Measurements from ENCODE around the gene AGMAT. TPM values are rescaled to one million over a fixed set of nuclear protein-coding genes. Genes with fewer than 3 reads are reported as not detected.

The AGMAT gene
- total RNA-seq, 4 donors from 2014 or later, result 0.27 to 1.4 TPM; not detected in 2

DNA sequence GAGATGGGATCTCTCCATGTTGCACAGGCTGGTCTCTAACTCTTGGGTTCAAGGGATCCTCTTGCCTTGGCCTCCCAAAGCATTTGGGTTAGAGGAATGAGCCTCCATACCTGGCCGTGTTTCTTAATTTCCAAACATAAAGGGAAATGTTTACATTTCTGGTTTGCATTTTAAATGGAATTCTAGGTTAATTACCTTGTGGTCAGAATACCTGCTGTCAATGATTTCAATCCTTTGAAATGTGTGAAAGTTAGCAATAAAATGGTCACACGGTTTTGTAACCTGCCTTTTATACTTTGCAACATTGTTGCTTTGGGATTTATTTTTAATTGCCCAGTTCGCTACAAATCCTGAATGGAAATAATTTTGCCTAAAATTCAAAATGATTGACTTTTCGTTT is 26.3 kb downstream of the AGMAT start:
- Histone ChIP-seq H3K4me3 (no peak overlapping the region), H3K9me3 (no peaks in the 10 kb centered on the region), H3K4me1 (no peaks in the 10 kb centered on the region), H3K27ac (no peak overlapping the region), H3K27me3 (no peaks in the 10 kb centered on the region), H3K36me3 (no peaks in the 10 kb centered on the region)
- intact Hi-C loops (cut with DNase I; ENCODE audit: low total_unique reads), result no loop called here
- no peak for DNase-seq
- no peak for TF ChIP-seq POLR2A (IDR thresholded peaks at IDR 0.05)
- TF ChIP-seq, protein P1, sequence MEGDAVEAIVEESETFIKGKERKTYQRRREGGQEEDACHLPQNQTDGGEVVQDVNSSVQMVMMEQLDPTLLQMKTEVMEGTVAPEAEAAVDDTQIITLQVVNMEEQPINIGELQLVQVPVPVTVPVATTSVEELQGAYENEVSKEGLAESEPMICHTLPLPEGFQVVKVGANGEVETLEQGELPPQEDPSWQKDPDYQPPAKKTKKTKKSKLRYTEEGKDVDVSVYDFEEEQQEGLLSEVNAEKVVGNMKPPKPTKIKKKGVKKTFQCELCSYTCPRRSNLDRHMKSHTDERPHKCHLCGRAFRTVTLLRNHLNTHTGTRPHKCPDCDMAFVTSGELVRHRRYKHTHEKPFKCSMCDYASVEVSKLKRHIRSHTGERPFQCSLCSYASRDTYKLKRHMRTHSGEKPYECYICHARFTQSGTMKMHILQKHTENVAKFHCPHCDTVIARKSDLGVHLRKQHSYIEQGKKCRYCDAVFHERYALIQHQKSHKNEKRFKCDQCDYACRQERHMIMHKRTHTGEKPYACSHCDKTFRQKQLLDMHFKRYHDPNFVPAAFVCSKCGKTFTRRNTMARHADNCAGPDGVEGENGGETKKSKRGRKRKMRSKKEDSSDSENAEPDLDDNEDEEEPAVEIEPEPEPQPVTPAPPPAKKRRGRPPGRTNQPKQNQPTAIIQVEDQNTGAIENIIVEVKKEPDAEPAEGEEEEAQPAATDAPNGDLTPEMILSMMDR (IDR thresholded peaks at IDR 0.05), result no peak

DNA sequence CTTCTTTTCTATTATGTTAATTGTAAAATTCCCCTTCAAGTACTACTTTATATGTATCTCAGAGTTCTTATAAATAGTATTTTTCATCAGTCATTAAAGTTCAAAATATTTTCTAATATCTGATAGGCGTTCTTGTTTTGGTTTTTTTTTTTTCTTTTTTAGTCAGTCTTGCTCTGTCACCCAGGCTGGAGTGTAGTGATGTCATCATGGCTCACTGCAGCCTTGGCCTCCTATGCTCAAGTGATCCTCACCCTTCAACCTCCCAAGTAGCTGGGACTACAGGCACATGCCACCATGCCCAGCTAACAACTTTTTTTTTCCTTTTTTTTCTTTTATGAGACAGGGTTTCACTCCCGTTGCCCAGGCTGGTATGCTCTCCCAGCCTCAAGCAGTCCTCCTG is 27.3 kb downstream of the AGMAT start:
- no peaks in the 10 kb centered on the region for H3K4me1 ChIP-seq
- intact Hi-C loops (cut with DNase I; ENCODE audit: low total_unique reads), result no loop called here
- no peaks in the 10 kb centered on the region for H3K9me3 ChIP-seq
- no peaks in the 10 kb centered on the region for H3K27me3 ChIP-seq
- no peaks in the 10 kb centered on the region for H3K36me3 ChIP-seq
- TF ChIP-seq POLR2A (IDR thresholded peaks at IDR 0.05), result no peak
- TF ChIP-seq, protein P1 (IDR thresholded peaks at IDR 0.05), result no peak
- DNase-seq, result no peak
- H3K4me3 ChIP-seq, result no peak overlapping the region
- H3K27ac ChIP-seq, result no peak overlapping the region

DNA sequence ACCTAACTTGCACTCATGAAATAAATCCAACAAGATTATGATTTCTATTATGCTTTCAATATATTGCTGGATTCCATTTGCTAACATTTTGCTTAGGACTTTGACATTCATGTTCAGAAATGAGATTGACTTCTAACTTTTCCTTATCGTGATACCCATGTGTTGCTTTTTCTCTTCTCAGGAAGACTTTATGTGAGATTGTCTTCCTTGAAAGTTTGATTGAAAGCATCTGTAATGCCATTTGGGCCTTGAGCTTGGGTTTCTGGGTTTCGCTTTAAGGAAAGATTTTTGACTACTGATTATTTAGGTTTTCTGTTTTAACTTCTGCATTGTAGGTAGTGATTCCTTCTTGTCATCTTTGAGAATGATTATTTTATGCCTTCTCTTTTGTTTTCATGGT is 27.8 kb downstream of the AGMAT start:
- TF ChIP-seq, protein P1 (IDR thresholded peaks at IDR 0.05), result no peak
- no peak for TF ChIP-seq POLR2A (IDR thresholded peaks at IDR 0.05)
- no peak overlapping the region for H3K4me3 ChIP-seq
- H3K27ac ChIP-seq, result no peak overlapping the region
- no peaks in the 10 kb centered on the region for H3K9me3 ChIP-seq
- no peaks in the 10 kb centered on the region for H3K27me3 ChIP-seq
- H3K36me3 ChIP-seq, result no peaks in the 10 kb centered on the region
- H3K4me1 ChIP-seq, result no peaks in the 10 kb centered on the region
- DNase-seq, result no peak
- intact Hi-C loops (cut with DNase I; ENCODE audit: low total_unique reads), result no loop called here

DNA sequence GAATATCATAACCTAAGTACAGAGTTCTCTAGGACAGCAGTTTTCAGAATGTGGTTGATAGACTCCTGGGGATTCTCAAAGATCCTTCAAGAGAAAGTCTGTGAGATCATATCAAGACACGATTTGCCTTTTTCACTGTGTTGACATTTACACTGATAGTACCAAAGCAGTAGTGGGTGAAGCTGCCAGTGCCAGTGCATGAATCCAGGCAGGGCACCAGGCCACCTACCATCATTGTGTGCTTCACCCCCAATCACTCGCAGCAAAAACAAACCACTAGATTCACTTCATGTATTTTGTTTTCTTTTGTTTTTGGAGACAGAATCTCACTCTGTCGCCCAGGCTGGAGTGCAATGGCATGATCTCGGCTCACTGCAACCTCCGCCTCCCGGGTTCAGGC is 34.3 kb downstream of the AGMAT start:
- Histone ChIP-seq H3K9me3 (no peaks in the 10 kb centered on the region), H3K4me3 (no peak overlapping the region), H3K4me1 (no peaks in the 10 kb centered on the region), H3K27ac (no peak overlapping the region), H3K36me3 (no peaks in the 10 kb centered on the region), H3K27me3 (no peaks in the 10 kb centered on the region)
- intact Hi-C loops (cut with DNase I; ENCODE audit: low total_unique reads), result no loop called here
- no peak for DNase-seq
- TF ChIP-seq, protein P1 (IDR thresholded peaks at IDR 0.05), result no peak

DNA sequence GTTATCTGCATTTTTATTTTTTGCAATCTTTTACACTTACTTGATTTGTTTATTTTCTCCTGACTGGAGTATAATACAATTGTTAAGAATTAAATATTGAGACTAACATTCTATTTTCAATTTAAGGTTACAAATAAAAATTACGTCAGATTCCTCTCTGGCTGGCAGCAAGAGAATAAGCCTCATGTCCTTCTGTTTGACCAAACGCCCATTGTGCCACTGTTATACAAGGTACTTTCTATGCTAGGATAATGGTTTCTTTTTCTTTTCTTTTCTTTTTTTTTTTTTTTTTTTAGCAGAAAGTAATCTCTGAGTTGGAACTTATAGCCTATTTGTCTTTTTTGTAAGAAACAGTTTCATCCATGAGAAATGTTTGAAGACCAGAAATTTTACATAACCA is 38.2 kb downstream of the AGMAT start:
- H3K9me3 ChIP-seq, result no peaks in the 10 kb centered on the region
- no peaks in the 10 kb centered on the region for H3K36me3 ChIP-seq
- no peak overlapping the region for H3K27ac ChIP-seq
- no peaks in the 10 kb centered on the region for H3K4me1 ChIP-seq
- H3K4me3 ChIP-seq, result no peak overlapping the region
- intact Hi-C loops (cut with DNase I; ENCODE audit: low total_unique reads), result no loop called here
- no peak for DNase-seq
- TF ChIP-seq POLR2A (IDR thresholded peaks at IDR 0.05), result no peak
- TF ChIP-seq, protein P1 (IDR thresholded peaks at IDR 0.05), result no peak
- H3K27me3 ChIP-seq, result no peaks in the 10 kb centered on the region
